GM12892 (cell line): ENCODE results near the gene GPER1.

Source experiments
- POLR2A ChIP-seq: IDR thresholded peaks from 2 replicates; pipeline ENCODE4 v1.6.1; 2011; ENCODE audit warnings: low read depth, low read length, control low read depth
- POLR2AphosphoS5 ChIP-seq: IDR thresholded peaks from 2 replicates; pipeline ENCODE4 v1.6.1; 2011; ENCODE audit warnings: low read depth, low read length, control low read depth

- TF ChIP-seq POLR2AphosphoS5 (no peak), POLR2A (no peak)
Observed at GRCh38 chr7:1076184-1077072, 11.5 kb upstream of the GPER1 start.
